SU-DHL-6 (cell line): ENCODE results near the gene MYL6.

Experiments
- H2AFZ ChIP-seq: fragments of 200-600 bp; sonication (generic); 2 replicates; pipeline ENCODE4 v1.6.1; 2014; ENCODE audit warnings: low read depth, mild to moderate bottlenecking, moderate library complexity, mixed read lengths, antibody characterized with exemption, low read length; ENCODE audit not compliant: severe bottlenecking
- H3F3A ChIP-seq: fragments of 200-600 bp; shearing (Covaris generic); 2 replicates; pipeline ENCODE4 v1.6.0; 2016; ENCODE audit warnings: antibody characterized with exemption, mild to moderate bottlenecking; ENCODE audit not compliant: insufficient read depth
- H3K27ac ChIP-seq: fragments of 200-600 bp; sonication (generic); 2 replicates; pipeline ENCODE4 v1.5.1; 2016; ENCODE audit warnings: low read depth, mild to moderate bottlenecking, low read length, moderate library complexity, mixed read lengths
- H3K27me3 ChIP-seq: fragments of 200-600 bp; sonication (generic), shearing (Covaris generic); 2 replicates; pipeline ENCODE4 v1.6.0; 2014; ENCODE audit warnings: mild to moderate bottlenecking, low read length
- H3K36me3 ChIP-seq: fragments of 200-600 bp; sonication (generic); 2 replicates; pipeline ENCODE4 v1.6.1; 2014; ENCODE audit warnings: mild to moderate bottlenecking, low read length, mixed read lengths
- H3K4me2 ChIP-seq: fragments of 300-600, 200-600 bp; shearing (Covaris generic), sonication (generic); 2 replicates; pipeline ENCODE4 v1.6.0; 2014; ENCODE audit warnings: low read length, low read depth, mild to moderate bottlenecking; ENCODE audit not compliant: poor library complexity, severe bottlenecking
- H3K4me3 ChIP-seq: fragments of 200-600 bp; sonication (generic); 2 replicates; pipeline ENCODE4 v1.5.1; 2014; ENCODE audit warnings: antibody characterized with exemption, low read length, mild to moderate bottlenecking, mixed read lengths; ENCODE audit not compliant: insufficient read depth, poor library complexity, severe bottlenecking
- H3K79me2 ChIP-seq: fragments of 200-600 bp; sonication (generic); 2 replicates; pipeline ENCODE4 v1.6.1; 2014; ENCODE audit warnings: mild to moderate bottlenecking, low read length, moderate library complexity; ENCODE audit not compliant: insufficient read depth
- H3K9ac ChIP-seq: fragments of 200-600 bp; sonication (generic); 2 replicates; pipeline ENCODE4 v1.7.0; 2014; ENCODE audit warnings: mild to moderate bottlenecking, low read length
- H3K9me2 ChIP-seq: fragments of 200-600 bp; sonication (generic); replicated peaks from 2 replicates; pipeline ENCODE4 v1.6.1; 2014; ENCODE audit warnings: low read length; ENCODE audit not compliant: insufficient read depth
- H3K9me3 ChIP-seq: fragments of 200-600 bp; sonication (generic); 2 replicates; pipeline ENCODE4 v1.6.1; 2014; ENCODE audit warnings: low read length, mixed read lengths; ENCODE audit not compliant: insufficient read depth
- H4K20me1 ChIP-seq: fragments of 200-600 bp; sonication (generic); 2 replicates; pipeline ENCODE4 v1.6.1; 2014; ENCODE audit warnings: low read depth, mild to moderate bottlenecking, antibody characterized with exemption, low read length, moderate library complexity, mixed read lengths
- EZH2phosphoT487 ChIP-seq: fragments of 200-600 bp; sonication (generic), shearing (Covaris generic); conservative IDR thresholded peaks from 2 replicates; pipeline ENCODE4 v1.6.1; 2018; ENCODE audit warnings: mild to moderate bottlenecking, antibody characterized with exemption, low read length, moderate library complexity, mixed read lengths
- TF ChIP-seq, protein P1 (sequence below): fragments of 200-600 bp; sonication (generic); IDR thresholded peaks from one replicate; pipeline ENCODE4 v1.5.1; 2017; ENCODE audit warnings: antibody characterized with exemption, mild to moderate bottlenecking, low read length, moderate library complexity; ENCODE audit not compliant: insufficient read depth, poor library complexity, severe bottlenecking

MYL6 gene

GRCh38 chr12:56160193-56160763, 2.1 kb downstream of the MYL6 start:
- Histone ChIP-seq H3F3A (peaks cover 35% of the 10 kb centered on the region), H3K27me3 (no peaks in the 10 kb centered on the region), H3K4me2 (peak overlapping the region; percentile 87), H3K4me3 (no peak overlapping the region), H4K20me1 (no peaks in the 10 kb centered on the region), H3K79me2 (peaks cover 22% of the 10 kb centered on the region), H3K27ac (peak overlapping the region; percentile 62), H2AFZ (no peak overlapping the region), H3K9me3 (no peaks in the 10 kb centered on the region), H3K36me3 (0 out of 2 replicates have a peak, but pooled peaks cover 4% of the 10 kb centered on the region), H3K9me2 (no peaks in the 10 kb centered on the region), H3K9ac (peak overlapping the region; percentile 89)
- TF ChIP-seq, protein P1, sequence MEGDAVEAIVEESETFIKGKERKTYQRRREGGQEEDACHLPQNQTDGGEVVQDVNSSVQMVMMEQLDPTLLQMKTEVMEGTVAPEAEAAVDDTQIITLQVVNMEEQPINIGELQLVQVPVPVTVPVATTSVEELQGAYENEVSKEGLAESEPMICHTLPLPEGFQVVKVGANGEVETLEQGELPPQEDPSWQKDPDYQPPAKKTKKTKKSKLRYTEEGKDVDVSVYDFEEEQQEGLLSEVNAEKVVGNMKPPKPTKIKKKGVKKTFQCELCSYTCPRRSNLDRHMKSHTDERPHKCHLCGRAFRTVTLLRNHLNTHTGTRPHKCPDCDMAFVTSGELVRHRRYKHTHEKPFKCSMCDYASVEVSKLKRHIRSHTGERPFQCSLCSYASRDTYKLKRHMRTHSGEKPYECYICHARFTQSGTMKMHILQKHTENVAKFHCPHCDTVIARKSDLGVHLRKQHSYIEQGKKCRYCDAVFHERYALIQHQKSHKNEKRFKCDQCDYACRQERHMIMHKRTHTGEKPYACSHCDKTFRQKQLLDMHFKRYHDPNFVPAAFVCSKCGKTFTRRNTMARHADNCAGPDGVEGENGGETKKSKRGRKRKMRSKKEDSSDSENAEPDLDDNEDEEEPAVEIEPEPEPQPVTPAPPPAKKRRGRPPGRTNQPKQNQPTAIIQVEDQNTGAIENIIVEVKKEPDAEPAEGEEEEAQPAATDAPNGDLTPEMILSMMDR: no peak
- TF ChIP-seq EZH2phosphoT487: no peak

DNA sequence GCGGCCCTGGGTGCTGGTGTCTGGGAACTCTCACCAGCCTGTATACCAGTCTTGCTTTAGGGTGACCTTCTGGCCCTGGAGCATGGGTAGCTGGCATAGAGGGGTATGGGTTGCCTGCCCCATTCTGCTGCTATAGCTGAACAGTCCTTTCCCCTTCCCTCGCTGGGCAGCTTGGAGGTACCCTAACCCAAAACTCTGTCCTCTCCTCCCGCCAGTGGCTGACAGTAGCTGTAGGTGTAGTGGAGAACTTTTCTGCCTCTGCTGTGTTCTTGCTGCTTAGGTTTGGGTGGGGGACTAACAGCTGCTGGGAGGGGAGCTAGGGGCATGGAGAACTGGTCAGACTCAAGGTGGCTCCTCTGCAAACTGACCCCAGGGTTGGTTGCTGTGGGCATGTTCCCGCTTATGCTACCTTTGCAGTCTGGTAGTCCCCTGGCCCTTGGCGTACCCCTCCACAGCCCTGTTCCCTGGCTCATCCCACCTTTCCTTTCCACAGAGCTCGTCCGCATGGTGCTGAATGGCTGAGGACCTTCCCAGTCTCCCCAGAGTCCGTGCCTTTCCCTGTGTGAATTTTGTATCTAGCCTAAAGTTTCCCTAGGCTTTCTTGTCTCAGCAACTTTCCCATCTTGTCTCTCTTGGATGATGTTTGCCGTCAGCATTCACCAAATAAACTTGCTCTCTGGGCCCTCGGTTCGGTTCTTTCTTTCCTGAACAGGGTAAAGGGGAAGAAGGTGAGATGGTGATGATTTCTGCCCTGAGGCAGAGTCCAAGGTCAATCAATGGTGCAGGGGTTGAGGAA, 2.9 kb downstream of the MYL6 start:
- Histone ChIP-seq H2AFZ (no peak overlapping the region), H3K9me3 (no peaks in the 10 kb centered on the region), H3K9ac (no peak overlapping the region), H3K36me3 (0 out of 2 replicates have a peak, but pooled peaks cover 4% of the 10 kb centered on the region), H3K27me3 (no peaks in the 10 kb centered on the region), H3K4me2 (peak overlapping the region; percentile 87), H3K4me3 (no peak overlapping the region), H3K79me2 (peaks cover 22% of the 10 kb centered on the region), H3K27ac (peak overlapping the region; percentile 62; the same call in 1 of the 2 replicates), H3K9me2 (no peaks in the 10 kb centered on the region), H3F3A (peaks cover 35% of the 10 kb centered on the region), H4K20me1 (no peaks in the 10 kb centered on the region)
- no peak for TF ChIP-seq EZH2phosphoT487
- TF ChIP-seq, protein P1: no peak

DNA sequence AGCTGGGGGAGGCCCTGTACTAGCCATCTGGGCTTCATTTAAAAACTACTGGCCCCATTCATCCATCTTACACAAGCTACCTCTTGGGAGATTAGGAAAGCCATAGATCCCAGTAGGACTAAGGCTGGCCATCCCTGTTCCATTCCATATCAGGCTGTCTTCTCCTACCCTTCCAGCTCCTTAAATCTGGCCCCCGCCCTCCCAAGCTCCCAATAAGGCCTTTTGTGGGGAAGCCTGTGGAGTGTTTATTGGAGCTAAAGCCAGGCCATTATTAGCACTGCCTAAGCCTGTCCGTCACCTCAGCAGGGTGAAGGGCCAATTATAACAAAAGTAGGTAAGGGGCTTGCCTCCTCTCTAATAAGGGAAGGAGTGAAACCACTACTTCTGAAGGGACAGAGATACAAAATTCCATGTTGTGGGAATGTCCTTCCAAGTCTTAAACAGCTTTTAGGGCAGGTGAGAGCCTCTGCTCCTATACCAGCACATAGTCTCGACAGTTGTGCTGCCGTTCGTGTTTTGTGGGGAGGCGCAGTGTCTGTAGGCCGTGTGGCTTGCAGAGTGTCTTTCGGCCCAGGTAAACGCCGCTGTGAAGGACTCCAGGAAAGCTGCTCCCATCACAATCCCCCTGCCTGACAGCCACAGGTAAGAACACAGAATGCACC, 3.7 kb downstream of the MYL6 start:
- Histone ChIP-seq H2AFZ (no peak overlapping the region), H3K4me2 (no peak overlapping the region), H3F3A (peaks cover 35% of the 10 kb centered on the region), H4K20me1 (no peaks in the 10 kb centered on the region), H3K9me2 (no peaks in the 10 kb centered on the region), H3K9me3 (no peaks in the 10 kb centered on the region), H3K9ac (no peak overlapping the region), H3K27me3 (no peaks in the 10 kb centered on the region), H3K79me2 (peaks cover 22% of the 10 kb centered on the region), H3K4me3 (no peak overlapping the region), H3K27ac (no peak overlapping the region), H3K36me3 (0 out of 2 replicates have a peak, but pooled peaks cover 4% of the 10 kb centered on the region)
- TF ChIP-seq EZH2phosphoT487: no peak
- TF ChIP-seq, protein P1: no peak
